Measurements from ENCODE around the gene NFIA.

NFIA gene

DNA sequence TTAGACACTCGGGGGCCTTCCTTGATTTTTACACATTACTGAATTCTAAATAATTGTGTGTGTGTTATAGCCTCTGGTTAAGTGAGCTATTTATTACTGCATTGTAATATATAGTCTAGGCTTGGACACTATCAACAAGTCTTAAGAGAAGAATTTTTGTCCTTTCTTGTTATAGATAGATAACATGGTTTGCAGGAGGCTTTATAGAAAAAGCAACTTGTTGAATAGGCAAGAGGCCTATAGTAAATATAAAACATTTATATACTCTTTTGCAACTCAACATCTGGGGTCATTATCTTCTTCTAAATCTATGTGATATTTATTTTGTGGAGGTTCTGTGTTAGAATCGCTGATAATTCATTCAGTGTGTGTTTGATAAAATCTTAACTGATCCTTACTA lies 293.8 kb downstream of the NFIA start:
- Mint-ChIP-seq H3K36me3 (ENCODE audit: low read depth) (peaks cover 4% of the 10 kb centered on the region), H3K9me3 (no peaks in the 10 kb centered on the region), H3K4me1 (peaks cover 46% of the 10 kb centered on the region), H3K27me3 (ENCODE audit: low read depth) (no peaks in the 10 kb centered on the region), H3K27ac (peak overlapping the region in 2 of 3 experiments; percentile 17 to 21), H3K4me3 (no peak overlapping the region)
- TF ChIP-seq CTCF (IDR thresholded peaks at IDR 0.05; ENCODE audit: unreplicated experiment in 3 of 3), result no peak

DNA sequence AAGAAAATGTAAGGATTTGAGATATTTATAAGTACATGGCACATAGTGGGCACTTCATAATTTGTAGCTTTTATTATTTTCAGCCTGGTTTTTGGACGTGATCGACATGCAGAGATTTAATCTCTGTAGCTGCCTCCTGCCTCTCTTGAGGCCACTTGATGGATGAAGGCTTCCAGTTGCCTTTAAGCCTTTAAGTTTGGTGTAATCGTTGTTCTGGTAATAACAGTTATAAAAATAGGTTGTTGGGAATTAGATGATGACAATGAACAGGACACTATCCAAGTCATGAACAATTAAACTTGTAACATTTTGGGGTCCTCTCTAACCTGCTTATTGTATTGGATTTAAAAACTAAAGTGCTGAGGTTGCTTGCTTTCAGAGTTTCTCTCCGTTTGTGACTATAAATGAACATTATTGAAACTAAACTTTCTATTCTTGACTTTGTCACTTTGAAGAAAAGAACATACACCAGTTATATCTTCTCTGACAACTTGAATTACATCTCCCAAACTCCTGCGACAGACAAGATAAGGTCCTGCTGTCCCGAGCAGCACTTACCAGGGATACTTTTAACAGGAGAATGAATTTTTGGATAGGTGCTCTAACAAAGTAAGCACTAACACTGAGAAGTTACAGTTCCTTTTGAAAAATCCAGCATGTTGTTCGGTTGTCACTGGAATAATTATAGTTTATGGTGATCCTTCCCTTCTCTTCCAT lies 295.0 kb downstream of the NFIA start:
- Mint-ChIP-seq H3K36me3 (ENCODE audit: low read depth) (peaks cover 4% of the 10 kb centered on the region), H3K27ac (peak overlapping the region in 2 of 3 experiments; percentile 20 to 22)

DNA sequence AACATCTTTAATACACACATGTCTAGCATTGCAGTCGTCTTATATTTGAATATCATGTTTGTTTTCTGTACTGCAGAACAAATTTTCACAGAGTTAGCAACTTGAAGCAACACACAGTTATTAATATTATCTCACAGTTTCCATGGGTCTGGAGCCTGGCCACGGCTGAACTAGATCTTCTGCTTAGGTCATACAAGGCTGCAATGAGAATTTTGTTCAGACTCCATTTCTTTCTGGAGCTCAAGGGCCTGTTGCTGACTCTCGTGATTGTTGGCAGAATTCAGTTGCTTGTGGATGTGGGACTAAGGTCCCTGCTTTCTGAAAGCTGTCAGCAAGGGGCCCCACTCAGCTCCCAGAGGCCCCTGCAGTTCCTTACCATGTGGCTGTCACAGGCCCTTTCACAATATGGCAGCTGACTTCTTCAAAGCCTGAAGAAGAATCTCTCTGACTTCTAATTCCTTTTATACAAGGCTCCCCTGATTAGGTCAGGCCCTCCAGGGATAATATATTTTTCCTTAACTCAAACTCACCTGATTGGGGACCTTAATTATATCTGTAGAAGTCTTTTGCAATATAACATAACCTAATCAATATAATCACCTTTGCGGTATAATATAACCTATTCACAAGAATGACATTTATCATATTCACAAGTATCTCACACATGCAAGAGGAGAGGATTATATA lies 296.3 kb downstream of the NFIA start:
- Mint-ChIP-seq H3K9me3 (no peaks in the 10 kb centered on the region), H3K4me1 (peaks cover 38% of the 10 kb centered on the region), H3K4me3 (no peak overlapping the region), H3K36me3 (ENCODE audit: low read depth) (peaks cover 9% of the 10 kb centered on the region), H3K27ac (no peak overlapping the region), H3K27me3 (ENCODE audit: low read depth) (no peaks in the 10 kb centered on the region)
- no peak for TF ChIP-seq CTCF (IDR thresholded peaks at IDR 0.05; ENCODE audit: unreplicated experiment in 3 of 3)

More for the DNA sequence above, 295.0 kb downstream of the NFIA start:
- H3K4me3 Mint-ChIP-seq, result no peak overlapping the region
- no peaks in the 10 kb centered on the region for H3K9me3 Mint-ChIP-seq
- TF ChIP-seq CTCF (IDR thresholded peaks at IDR 0.05; ENCODE audit: unreplicated experiment in 3 of 3), result no peak
- H3K4me1 Mint-ChIP-seq, result peaks cover 47% of the 10 kb centered on the region
- no peaks in the 10 kb centered on the region for H3K27me3 Mint-ChIP-seq (ENCODE audit: low read depth)

GRCh38 chr1:61379693-61380092 lies 297.3 kb downstream of the NFIA start:
- Mint-ChIP-seq H3K9me3 (no peaks in the 10 kb centered on the region), H3K27me3 (ENCODE audit: low read depth) (no peaks in the 10 kb centered on the region), H3K4me1 (peaks cover 30% of the 10 kb centered on the region), H3K36me3 (ENCODE audit: low read depth) (peaks cover 19% of the 10 kb centered on the region), H3K4me3 (no peak overlapping the region), H3K27ac (no peak overlapping the region)
- no peak for TF ChIP-seq CTCF (IDR thresholded peaks at IDR 0.05; ENCODE audit: unreplicated experiment in 3 of 3)

DNA sequence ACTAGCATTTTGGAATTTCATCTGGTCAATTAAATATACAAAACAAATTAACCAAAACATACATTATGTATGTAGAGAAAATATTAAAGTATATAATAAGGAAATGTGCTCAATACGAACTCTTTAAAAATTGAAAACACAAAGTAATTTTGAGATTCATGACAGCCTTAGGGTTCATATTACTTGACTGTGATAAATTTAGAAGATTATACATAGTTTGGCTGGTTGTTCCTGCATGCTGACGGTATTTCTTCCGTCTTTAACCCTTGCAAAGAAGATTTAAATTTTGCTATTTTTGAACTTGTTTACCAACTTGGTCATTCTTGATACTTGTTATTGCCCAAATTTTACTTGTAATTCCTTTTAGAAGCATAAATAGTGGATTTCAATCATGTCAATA lies 298.2 kb downstream of the NFIA start:
- H3K4me3 Mint-ChIP-seq, result no peak overlapping the region
- H3K36me3 Mint-ChIP-seq (ENCODE audit: low read depth), result peaks cover 25% of the 10 kb centered on the region
- H3K9me3 Mint-ChIP-seq, result no peaks in the 10 kb centered on the region
- H3K27ac Mint-ChIP-seq, result no peak overlapping the region
- TF ChIP-seq CTCF (IDR thresholded peaks at IDR 0.05; ENCODE audit: unreplicated experiment in 3 of 3), result no peak
- H3K4me1 Mint-ChIP-seq, result peaks cover 29% of the 10 kb centered on the region
- no peaks in the 10 kb centered on the region for H3K27me3 Mint-ChIP-seq (ENCODE audit: low read depth)

Data from nephron (organoid).